ENCODE data around the gene EPN3. TPM values are rescaled to one million over a fixed set of nuclear protein-coding genes. Genes with fewer than 3 reads are reported as not detected.

Gene EPN3
- total RNA-seq, 1 donor from 2014 or later, result 9.1 TPM

- H3K4me3 Mint-ChIP-seq (ENCODE audit: low read depth), result no peak overlapping the region
- DNase-seq (ENCODE audit: low spot score, unreplicated experiment), result no peak
- H3K4me1 Mint-ChIP-seq (ENCODE audit: low read depth), result peaks cover 2% of the 10 kb centered on the region
- no peaks in the 10 kb centered on the region for H3K36me3 Mint-ChIP-seq (ENCODE audit: insufficient read depth)
- TF ChIP-seq CTCF (IDR thresholded peaks at IDR 0.05; ENCODE audit: unreplicated experiment), result no peak
- no peaks in the 10 kb centered on the region for H3K9me3 Mint-ChIP-seq (ENCODE audit: low read depth)
- H3K27me3 Mint-ChIP-seq, result peaks cover 6% of the 10 kb centered on the region
- no peak overlapping the region for H3K27ac Mint-ChIP-seq
Observed at GRCh38 chr17:50498021-50498874, 34.3 kb upstream of the EPN3 start.

- Mint-ChIP-seq H3K4me1 (ENCODE audit: low read depth) (no peaks in the 10 kb centered on the region), H3K4me3 (ENCODE audit: low read depth) (no peak overlapping the region)
Observed at GRCh38 chr17:50499270-50499669, 33.3 kb upstream of the EPN3 start.

GRCh38 chr17:50499721-50500120, 32.8 kb upstream of the EPN3 start:
- Mint-ChIP-seq H3K9me3 (ENCODE audit: low read depth) (no peaks in the 10 kb centered on the region), H3K4me1 (ENCODE audit: low read depth) (no peaks in the 10 kb centered on the region), H3K36me3 (ENCODE audit: insufficient read depth) (no peaks in the 10 kb centered on the region), H3K4me3 (ENCODE audit: low read depth) (no peak overlapping the region), H3K27me3 (peaks cover 11% of the 10 kb centered on the region), H3K27ac (no peak overlapping the region)
- no peak for TF ChIP-seq CTCF (IDR thresholded peaks at IDR 0.05; ENCODE audit: unreplicated experiment)
- DNase-seq (ENCODE audit: low spot score, unreplicated experiment), result no peak

More at GRCh38 chr17:50499270-50499669, 33.3 kb upstream of the EPN3 start:
- no peak overlapping the region for H3K27ac Mint-ChIP-seq
- H3K36me3 Mint-ChIP-seq (ENCODE audit: insufficient read depth), result no peaks in the 10 kb centered on the region
- TF ChIP-seq CTCF (IDR thresholded peaks at IDR 0.05; ENCODE audit: unreplicated experiment), result no peak
- no peak for DNase-seq (ENCODE audit: low spot score, unreplicated experiment)
- no peaks in the 10 kb centered on the region for H3K9me3 Mint-ChIP-seq (ENCODE audit: low read depth)
- peaks cover 11% of the 10 kb centered on the region for H3K27me3 Mint-ChIP-seq

GRCh38 chr17:50501054-50501453, 31.5 kb upstream of the EPN3 start:
- H3K36me3 Mint-ChIP-seq (ENCODE audit: insufficient read depth), result no peaks in the 10 kb centered on the region
- no peak overlapping the region for H3K27ac Mint-ChIP-seq
- H3K4me3 Mint-ChIP-seq (ENCODE audit: low read depth), result no peak overlapping the region
- peak; percentile 67 for TF ChIP-seq CTCF (IDR thresholded peaks at IDR 0.05; ENCODE audit: unreplicated experiment)
- H3K27me3 Mint-ChIP-seq, result peaks cover 14% of the 10 kb centered on the region
- DNase-seq (ENCODE audit: low spot score, unreplicated experiment), result no peak
- no peaks in the 10 kb centered on the region for H3K9me3 Mint-ChIP-seq (ENCODE audit: low read depth)
- no peaks in the 10 kb centered on the region for H3K4me1 Mint-ChIP-seq (ENCODE audit: low read depth)

- Mint-ChIP-seq H3K27ac (no peak overlapping the region), H3K4me3 (ENCODE audit: low read depth) (no peak overlapping the region), H3K27me3 (peaks cover 17% of the 10 kb centered on the region), H3K9me3 (ENCODE audit: low read depth) (no peaks in the 10 kb centered on the region), H3K36me3 (ENCODE audit: insufficient read depth) (no peaks in the 10 kb centered on the region), H3K4me1 (ENCODE audit: low read depth) (no peaks in the 10 kb centered on the region)
- no peak for DNase-seq (ENCODE audit: low spot score, unreplicated experiment)
- no peak for TF ChIP-seq CTCF (IDR thresholded peaks at IDR 0.05; ENCODE audit: unreplicated experiment)
Observed at GRCh38 chr17:50502301-50502990, 30.1 kb upstream of the EPN3 start.
